ENCODE data around the gene SMURF1.
"Not testable (repeated sequence)": the region's sequence is repeated elsewhere in the genome, so short reads cannot be mapped to it uniquely, and the experiment has no call there.

Gene SMURF1

DNA sequence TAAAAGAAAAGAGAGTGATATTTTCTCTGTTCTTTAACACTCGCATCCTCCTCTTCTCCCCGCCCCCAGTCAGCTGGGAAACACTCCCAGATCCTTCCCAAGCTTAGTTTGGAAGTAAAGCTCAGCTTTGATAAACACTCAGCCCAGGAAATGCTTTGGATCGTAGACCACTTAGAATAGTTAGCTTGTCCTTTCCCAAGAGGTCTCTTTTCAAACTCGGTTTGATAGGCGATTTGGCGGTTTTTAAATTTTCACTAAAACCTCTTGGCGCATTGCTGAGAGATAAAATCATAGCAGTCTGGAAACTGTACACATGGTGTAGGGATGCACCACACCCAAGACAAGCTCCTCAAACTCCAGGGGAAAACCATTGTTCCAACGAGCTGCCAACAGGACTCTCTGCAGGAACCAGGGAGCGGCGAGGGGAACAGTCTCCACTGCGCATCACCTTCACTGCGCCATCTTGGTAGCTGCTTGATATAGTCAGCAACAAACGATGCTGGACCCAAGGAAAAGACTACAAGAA lies 22.3 kb downstream of the SMURF1 start:
- no peak for DNase-seq (ENCODE audit: low read depth)

DNA sequence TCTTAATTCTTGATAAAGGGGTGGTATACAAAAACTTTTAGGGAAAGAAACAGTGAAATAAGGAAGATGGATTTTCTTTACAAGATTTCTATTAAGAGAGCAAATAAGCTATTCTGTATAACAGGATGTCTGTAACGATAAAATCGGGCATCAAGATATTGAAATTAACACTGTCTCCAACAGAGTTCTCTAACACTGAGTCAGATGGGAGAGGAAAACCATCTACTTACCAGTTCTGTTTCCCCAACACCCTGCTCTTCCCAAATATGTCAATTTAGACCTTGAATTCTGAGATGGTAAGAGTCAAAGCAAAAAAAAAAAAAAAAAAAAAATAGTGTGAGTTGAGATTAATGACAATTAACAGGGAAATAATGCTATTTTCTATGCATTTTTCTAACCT lies 23.0 kb downstream of the SMURF1 start:
- DNase-seq (ENCODE audit: low read depth): no peak

DNA sequence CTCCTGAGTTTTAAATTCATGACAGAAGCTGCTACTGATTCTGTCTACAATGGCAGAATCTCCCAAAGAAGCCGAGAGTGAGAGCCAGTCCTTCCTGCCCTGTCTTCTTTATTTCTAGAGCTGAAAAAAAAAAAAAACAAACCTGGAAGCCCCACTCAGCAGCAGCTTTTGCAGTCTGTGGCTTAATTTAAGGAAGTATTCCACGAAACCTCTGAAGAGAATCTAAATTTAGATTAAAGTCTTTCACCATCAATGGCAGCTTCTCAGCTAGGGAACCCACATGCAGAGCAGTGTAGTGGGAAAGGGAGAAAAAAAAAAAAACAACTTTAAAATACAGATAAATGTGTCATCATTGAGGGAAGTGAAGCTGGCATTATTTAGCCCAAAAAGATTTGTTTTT lies 23.4 kb downstream of the SMURF1 start:
- no peak for DNase-seq (ENCODE audit: low read depth)

DNA sequence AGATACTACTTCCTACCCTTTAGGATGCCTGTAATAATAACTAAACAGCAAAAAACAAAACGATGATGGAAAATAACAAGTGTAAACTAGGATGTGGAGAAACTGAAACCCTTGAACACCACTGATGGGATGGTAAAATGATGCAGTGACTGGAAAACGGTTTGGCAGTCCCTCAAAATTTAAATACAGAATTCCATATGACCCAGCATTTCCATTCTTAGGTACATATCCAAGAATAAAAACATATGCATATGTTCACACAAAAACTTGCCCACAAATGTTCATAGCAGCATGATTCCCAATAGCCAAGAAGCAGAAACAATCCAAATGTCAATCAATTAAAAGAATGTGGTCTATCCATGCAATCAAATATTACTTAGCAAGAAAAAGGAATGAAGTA lies 25.8 kb downstream of the SMURF1 start:
- no peak for DNase-seq (ENCODE audit: low read depth)

DNA sequence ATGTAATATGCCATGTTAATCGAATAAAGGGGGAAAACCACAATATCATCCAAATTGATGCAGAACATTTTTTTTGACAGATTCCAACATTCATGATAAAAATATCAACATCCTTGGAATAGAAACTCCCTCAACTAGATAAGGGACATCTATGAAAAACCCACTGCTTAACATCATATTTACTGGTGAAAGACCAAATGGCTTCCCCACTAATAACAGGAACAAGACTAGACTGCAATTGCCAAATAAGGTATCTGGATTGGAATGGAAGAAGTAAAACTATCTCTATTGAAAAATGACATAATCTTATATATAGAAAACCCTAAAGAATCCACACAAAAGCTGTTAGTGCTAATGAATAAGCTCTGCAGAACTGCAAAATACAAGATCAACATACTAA lies 27.8 kb downstream of the SMURF1 start:
- DNase-seq (ENCODE audit: low read depth): no peak

DNA sequence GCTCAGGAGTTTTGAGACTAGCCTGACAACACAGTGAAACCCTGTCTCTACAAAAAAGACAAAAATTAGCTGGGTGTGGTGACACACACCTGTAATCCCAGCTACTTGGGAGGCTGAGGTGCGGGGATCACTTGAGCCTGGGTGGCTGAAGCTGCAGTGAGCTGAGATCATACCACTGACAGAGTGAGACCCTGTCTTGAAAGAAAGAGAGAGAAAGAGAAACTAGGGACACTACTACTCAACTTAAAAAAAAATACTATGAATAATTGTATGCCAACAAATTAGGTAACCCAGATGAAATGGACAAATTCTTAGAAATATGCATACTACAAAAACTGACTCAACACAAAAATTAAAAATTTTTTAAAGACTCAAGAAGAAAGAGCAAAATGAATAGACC lies 28.5 kb downstream of the SMURF1 start:
- no peak for DNase-seq (ENCODE audit: low read depth)

DNA sequence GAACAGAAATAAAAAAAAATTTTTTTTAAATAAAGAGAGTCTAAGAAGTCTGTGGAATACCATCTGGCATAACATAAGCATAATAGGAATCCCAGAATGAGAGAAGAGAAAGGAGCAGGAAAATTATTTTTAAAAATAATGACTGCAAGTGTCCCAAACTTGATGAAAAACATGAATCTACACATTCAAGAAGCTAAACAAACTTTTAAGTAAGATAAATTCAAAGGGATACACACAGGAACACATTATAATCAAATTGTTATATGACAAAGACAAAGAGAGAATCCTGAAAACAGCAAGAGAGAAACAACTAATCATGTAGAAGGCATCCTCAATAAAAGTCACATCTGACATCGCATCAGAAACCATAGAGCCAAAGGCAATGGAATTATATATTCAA lies 30.9 kb downstream of the SMURF1 start:
- no peak for DNase-seq (ENCODE audit: low read depth)

DNA sequence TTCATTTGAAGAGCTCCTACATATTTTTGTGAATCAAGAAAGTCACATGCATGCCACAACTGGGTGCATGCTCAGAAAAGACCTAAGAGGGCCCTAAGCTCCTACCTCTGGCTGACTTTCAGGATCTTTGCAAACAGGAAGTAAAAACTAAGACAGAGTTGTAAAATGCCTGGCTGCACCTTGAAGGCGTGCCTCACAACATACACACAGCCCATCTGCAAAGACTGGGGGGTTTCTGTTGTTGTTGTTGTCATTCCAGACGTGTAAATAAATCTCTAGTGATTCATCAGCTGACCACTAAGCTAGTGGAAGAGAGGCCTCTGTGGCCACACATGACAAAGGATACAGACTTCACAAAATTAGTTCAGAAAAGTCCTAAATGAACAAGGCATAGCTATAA lies 31.8 kb downstream of the SMURF1 start:
- no peak for DNase-seq (ENCODE audit: low read depth)

DNA sequence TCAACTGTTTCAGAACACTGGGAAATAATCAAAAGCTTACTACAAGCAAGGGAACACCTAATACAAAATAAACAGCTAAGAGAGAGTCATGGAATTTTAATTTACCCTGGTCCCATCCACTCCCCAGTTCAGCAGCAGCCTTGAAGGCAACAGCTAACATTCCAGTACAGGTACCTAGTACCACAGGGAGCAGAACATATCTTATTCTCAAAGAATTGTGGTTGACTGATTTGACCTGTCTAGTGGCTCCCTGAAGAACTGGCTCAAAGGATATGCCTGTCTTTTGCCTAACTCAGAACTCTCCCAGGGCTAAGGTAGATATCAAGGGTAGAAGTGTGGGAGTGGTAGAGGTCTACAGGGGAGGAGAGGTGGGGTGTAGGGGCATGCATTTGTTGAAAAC lies 32.3 kb downstream of the SMURF1 start:
- no peak for DNase-seq (ENCODE audit: low read depth)

DNA sequence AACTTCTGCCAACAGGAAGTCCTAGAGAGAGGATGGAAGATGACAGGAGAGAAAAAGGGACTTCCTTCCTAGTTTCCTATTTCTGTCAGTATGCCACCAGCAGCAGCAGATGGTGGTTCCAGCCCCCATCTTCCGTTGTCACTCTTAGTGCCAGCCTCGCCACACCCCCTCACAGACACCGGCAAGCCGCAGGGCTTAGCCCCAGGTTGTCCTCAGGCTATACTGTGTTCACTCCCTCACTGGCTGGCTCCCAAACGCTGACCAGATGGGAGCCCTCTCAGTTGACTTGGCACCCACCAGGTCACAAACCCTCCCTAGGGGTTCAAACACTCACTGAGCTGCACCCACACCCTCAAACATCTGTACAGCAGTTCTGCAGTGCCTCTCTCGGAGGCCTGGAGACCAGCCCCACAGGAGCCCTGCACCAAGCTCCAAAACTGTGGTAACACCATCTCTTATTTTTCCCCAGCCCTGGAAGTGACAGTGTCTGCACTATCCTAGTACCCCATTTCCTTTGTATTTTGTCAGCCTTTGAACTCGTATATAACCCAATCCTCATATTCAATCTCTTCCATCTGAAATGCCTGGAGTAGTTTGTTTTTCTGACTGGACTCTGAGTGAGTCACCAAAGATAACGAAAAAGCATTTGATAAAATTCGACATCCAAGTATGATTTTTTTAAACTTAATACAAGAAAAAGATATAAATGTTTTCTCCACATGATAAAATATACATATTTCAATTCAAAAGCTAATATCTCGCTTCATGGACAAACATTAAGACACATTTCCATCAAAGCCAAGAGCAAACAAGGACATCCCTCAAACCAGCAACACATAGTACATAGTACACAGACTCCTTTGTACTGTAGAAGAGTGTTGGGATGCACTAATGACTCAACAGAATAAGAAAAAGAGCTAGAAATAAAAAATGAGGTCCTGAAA lies 34.5 kb downstream of the SMURF1 start:
- DNase-seq (ENCODE audit: low read depth): no peak

DNA sequence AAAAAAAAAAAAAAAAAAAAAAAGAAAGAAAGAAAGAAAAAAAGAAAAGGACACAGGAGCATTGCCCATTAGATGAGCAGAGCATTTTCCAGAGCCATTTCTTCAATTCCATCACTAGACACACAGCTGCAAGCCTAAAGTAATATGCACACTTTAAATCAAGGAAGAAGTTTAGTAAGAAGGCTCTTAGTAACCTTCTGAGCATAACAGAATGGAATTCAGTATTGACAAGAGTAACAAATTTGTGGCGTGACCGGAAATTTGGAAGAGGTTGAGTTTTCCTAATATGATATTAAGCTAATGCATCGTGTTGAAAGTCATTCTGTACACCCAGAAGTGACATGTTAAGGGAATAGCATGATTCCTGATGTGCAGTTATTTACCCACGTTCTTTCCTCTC lies 35.3 kb downstream of the SMURF1 start:
- peak; percentile 65 for DNase-seq (ENCODE audit: low read depth)

DNA sequence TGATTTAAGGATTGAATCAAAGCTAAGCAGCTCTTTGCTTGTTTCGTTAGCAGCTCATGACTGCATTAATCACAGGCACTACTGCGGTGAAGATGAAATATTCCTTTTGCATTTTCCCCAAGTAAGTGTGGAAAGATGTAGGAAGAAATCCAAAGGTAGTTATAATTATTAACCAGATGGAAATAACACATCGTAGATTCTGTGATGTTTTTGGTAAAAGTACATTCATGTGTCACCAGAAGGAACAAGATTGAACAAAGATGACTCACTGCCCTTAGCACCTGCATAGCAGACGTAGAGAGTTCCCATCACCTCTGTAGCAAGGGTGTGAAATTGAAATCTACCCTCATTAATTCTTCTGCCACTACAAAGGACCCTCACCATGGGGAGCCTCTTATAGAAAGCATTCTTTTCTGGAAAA lies 37.1 kb downstream of the SMURF1 start:
- no peak for DNase-seq (ENCODE audit: low read depth)

DNA sequence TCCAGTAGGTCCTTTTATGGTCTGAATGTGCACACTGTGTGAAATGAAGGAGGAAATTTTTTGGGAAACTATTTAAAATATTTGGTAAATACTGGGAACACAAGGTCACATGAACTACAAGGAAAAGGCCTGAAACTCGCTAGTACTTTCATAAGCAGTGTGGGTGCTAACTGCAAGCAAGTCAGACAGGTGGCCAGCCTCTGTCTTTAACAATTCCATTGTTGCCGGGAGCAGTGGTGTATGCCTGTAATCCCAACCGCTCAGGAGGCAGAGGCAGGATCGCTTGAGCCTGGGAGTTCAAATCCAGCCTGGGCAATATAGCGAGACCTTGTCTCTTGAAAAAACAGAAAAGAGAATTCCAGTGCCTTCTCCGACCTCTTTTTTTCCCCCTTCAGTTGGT lies 37.5 kb downstream of the SMURF1 start:
- DNase-seq (ENCODE audit: low read depth): no peak

DNA sequence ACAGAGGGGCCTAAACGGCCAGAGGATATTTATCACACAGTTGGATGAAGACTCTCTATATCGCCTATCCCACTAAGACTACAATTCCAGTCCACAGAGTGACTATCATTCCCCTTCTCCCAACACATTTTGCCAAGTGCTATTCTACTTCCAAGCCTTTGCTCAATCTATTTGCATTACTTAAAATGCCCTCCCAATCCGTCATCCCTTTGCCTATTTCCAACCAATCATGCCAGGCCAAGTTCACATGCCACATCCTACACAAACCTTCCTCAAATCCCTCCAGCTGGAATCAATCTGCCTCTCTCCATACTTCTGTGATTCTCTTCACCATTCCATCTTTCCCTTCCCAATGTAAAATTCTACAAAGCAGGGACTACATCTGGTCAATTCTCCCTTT lies 38.2 kb downstream of the SMURF1 start:
- no peak for DNase-seq (ENCODE audit: low read depth)

DNA sequence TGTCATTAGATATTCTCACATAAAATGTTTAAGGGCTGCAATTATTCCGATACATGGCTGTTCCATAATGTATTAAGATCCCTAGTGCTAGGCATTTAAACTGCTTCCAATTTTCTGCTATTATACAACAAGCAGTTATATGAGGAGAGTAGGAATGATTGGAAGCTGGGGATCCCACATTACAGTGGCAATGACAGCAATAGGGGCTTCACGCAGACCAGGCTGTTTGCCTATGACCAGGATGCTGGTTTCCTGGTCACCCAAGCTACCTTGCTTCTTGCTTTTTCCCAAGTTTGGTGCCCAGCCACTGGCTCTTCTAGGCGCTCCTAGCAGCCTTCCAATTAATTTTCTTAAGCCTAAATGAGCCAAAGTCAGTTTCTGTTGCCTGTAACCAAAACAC lies 39.3 kb downstream of the SMURF1 start:
- DNase-seq (ENCODE audit: low read depth): no peak

DNA sequence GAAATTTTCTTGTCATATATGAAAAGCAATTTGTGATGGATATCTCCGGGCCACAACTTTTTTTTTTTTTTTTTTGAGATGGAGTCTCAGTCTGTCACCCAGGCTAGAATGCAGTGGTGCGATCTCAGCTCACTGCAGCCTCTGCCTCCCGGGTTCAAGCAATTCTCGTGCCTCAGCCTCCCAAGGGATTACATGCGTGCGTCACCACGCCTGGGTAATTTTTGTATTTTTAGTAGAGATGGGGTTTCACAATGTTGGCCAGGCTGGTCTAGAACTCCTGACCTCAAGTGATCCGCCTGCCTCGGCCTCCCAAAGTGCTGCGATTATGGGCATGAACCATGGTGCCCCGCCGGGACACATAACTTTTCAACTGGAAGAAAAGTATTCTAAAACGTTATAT lies 40.1 kb downstream of the SMURF1 start:
- DNase-seq (ENCODE audit: low read depth): not testable (repeated sequence)

DNA sequence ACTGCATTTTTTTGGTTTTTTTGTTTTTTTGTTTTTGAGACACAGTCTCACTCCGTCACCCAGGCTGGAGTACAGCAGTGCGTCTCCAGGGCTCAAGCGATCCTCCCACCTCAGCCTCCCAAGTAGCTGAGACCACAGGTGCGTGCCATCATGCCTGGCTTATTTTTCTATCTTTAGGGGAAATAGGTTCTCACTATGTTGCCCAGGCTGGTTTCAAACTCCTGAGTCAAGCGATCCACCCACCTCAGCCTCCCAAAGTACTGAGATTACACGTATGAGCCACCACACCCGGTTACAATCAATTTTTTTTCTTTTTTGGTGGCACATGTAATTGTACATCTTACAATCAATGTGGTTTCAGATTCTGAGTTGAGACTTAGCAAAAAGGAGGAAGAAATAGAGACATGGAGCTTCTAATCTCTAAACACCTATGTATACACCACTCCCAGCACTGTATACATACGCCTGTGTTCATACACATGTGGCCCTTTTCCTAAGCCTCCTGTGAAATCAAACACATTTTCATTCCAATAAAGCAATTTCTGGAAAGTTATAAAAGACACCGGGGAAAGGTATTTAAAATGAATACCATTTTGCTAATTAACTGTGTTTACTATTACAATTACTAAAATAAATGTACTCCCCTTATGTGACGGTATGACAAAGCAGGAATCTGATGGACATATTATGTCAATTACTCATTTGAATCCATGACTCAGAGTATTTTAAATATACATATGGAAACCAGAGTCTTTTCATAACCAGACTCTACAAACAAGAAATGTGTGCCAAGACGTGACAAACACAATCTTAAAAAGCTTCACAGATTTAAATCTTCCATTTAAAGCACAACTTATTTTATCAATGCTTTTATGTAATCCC lies 40.9 kb downstream of the SMURF1 start:
- no peak for DNase-seq (ENCODE audit: low read depth)

DNA sequence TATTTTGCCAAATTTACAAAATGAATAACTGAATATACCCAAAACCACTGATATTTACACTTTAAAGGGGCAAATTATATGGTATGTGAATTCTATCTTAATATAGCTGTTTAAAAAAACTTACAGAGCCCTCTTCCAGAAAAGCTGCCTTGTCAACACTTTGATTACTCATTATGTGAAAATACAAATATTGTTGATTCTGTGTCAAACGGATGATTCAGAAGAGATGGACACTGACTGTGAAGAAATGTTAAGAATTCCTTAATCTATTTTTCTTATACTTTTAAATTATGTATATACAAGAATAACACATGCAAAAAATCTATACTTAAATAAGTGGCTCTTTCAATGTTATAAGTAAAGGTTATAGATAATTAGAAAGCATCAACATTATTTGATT lies 41.5 kb downstream of the SMURF1 start:
- no peak for DNase-seq (ENCODE audit: low read depth)

DNA sequence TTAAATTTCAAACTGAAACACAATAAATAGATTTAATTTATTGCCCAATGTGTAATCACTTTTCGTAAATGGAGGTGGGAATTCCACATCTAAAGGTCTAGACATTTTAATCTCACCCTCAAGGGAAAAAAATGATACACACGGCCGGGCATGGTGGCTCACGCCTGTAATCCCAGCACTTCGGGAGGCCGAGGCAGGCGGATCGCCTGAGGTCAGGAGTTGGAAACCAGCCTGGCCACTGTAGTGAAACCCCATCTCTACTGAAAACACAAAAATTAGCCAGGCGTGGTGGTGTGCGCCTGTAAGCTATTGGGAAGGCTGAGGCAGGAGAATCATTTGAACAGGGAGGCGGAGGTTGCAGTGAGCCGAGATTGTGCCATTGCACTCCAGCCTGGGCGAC lies 42.4 kb downstream of the SMURF1 start:
- DNase-seq (ENCODE audit: low read depth): not testable (repeated sequence)

DNA sequence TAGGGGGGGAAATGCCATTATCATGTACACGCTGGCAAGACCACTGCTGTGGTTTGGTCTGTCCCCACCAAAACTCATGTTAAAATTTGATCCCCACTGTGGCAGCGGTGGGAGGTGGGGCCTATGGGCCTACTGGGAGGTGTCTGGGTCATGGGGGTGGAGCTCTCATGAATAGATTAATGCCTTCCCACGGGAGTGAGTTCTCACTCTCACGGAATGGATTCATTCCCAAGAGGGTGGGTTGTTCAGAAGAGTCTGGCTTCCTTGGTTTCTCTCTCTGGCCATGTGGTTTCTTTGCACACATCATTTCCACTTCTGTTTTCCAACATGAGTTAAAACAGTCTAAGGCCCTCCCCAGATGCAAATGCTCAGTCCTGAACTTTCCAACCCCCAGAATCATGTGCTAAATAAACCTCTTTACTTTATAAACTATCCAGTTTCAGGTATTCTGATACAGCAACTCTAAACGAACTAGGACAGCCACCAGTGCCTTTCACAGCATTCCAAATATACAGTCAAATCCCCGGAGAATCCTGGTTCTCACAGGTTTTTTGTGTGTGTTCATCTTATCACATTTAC lies 44.3 kb downstream of the SMURF1 start:
- no peak for DNase-seq (ENCODE audit: low read depth)

DNA sequence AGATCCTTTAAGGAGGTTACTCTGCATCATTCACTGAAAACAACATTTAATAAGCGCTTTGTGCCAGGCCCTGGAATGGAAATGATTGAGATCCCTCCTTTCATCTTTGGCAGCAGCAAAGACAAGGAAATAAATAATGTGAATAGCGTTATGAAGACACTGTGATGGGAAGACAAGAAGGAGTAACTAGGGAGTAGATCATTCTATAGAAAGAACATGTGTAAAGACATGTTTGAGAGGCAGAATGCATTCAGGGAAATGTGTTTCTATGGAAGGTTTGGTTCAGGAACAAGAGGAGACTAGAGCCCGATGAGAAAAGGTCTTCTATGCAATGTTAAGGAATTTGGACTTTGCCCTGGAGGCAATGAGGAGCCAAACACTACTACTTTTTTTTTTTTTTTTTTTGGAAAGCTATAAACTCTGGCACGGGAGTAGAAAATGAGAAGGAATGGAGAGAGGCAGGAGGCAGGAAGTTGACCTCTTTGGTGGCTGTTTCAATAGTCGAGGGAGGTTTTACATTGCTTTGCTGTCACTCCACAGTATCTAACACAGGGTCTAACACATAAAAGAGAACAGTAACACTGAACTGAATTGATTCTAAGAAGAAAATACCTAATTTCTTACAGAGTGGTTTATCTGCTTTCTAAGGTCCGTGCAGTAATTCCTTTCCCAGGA lies 44.9 kb downstream of the SMURF1 start:
- DNase-seq (ENCODE audit: low read depth): no peak

DNA sequence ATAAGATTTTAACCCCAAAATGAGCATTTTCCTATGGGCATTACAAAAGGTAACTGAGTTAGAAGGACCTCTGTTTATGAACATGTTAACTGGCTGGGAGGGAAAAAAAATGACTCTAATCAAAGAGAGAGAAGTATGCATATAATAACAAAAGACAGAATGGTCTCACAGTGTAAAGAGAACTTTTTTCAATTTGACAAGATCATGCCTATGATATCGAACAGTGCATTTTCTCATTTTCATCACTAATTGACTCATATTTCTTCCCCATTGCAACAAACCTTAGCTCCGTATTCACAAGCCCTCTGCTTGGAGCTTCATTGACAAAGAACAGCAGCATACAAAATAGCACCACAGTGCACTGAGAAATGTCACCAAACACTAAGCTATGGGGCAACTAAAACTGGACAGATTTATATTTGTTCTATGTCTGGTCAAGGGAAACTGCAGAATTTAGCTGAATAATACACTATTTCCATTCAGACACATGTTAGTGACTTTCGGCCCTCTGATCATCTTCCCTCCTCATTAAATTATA lies 45.6 kb downstream of the SMURF1 start:
- DNase-seq (ENCODE audit: low read depth): no peak
